ENCODE measurements around the gene TJP1. TPM values are rescaled to one million over a fixed set of nuclear protein-coding genes. Genes with fewer than 3 reads are reported as not detected.
"Not testable (repeated sequence)": the region's sequence is repeated elsewhere in the genome, so short reads cannot be mapped to it uniquely, and the experiment has no call there.

TJP1 gene
- total RNA-seq, 4 donors from 2014 or later, result 100 to 115 (median 103) TPM

GRCh38 chr15:29668120-29668602 is 154.1 kb downstream of the TJP1 start:
- no peak overlapping the region for H3K27ac ChIP-seq
- 43% methylated on average over 11 to 15 of the region's 15 CpGs for WGBS, 2 donors (ENCODE audit: low coverage in 1 of 2)
- peak; percentile 70 for ATAC-seq

GRCh38 chr15:29666241-29666640 is 156.0 kb downstream of the TJP1 start:
- Histone ChIP-seq H3K4me1 (no peaks in the 10 kb centered on the region), H3K36me3 (no peaks in the 10 kb centered on the region), H3K27me3 (no peaks in the 10 kb centered on the region), H3K9me3 (no peaks in the 10 kb centered on the region), H3K4me3 (no peak overlapping the region), H3K27ac (no peak overlapping the region)
- no peak for TF ChIP-seq POLR2AphosphoS5 (IDR thresholded peaks at IDR 0.05)
- no peak for TF ChIP-seq CTCF (IDR thresholded peaks at IDR 0.05)
- no peak for TF ChIP-seq EP300 (IDR thresholded peaks at IDR 0.05)
- no peak for TF ChIP-seq POLR2A (IDR thresholded peaks at IDR 0.05)
- WGBS, 2 donors (ENCODE audit: low coverage in 1 of 2), result 90 to 100% methylated on average over 2 of the region's 3 CpGs
- no peak for ATAC-seq

More at GRCh38 chr15:29668120-29668602, 154.1 kb downstream of the TJP1 start:
- Histone ChIP-seq H3K4me1 (no peaks in the 10 kb centered on the region), H3K4me3 (no peak overlapping the region), H3K9me3 (no peaks in the 10 kb centered on the region), H3K36me3 (no peaks in the 10 kb centered on the region), H3K27me3 (peaks cover 5% of the 10 kb centered on the region)
- TF ChIP-seq POLR2AphosphoS5 (IDR thresholded peaks at IDR 0.05) (no peak), CTCF (IDR thresholded peaks at IDR 0.05) (peak in 3 of 4 experiments; percentile 46 to 59 (median 48)), POLR2A (IDR thresholded peaks at IDR 0.05) (no peak), EP300 (IDR thresholded peaks at IDR 0.05) (no peak)

GRCh38 chr15:29665444-29666003 is 156.7 kb downstream of the TJP1 start:
- TF ChIP-seq POLR2AphosphoS5 (IDR thresholded peaks at IDR 0.05), result no peak
- no peak for TF ChIP-seq POLR2A (IDR thresholded peaks at IDR 0.05)
- no peak for TF ChIP-seq EP300 (IDR thresholded peaks at IDR 0.05)
- TF ChIP-seq CTCF (IDR thresholded peaks at IDR 0.05), result no peak
- Histone ChIP-seq H3K27me3 (no peaks in the 10 kb centered on the region), H3K36me3 (no peaks in the 10 kb centered on the region), H3K4me1 (no peaks in the 10 kb centered on the region), H3K4me3 (no peak overlapping the region), H3K27ac (no peak overlapping the region), H3K9me3 (no peaks in the 10 kb centered on the region)
- 47 to 57% methylated on average over 9 to 11 of the region's 13 CpGs for WGBS, 2 donors (ENCODE audit: low coverage in 1 of 2)
- no peak for ATAC-seq

GRCh38 chr15:29664406-29664805 is 157.9 kb downstream of the TJP1 start:
- ATAC-seq, result no peak
- WGBS, 2 donors (ENCODE audit: low coverage in 1 of 2), result 82 to 91% methylated on average over 2 to 4 of the region's 13 CpGs
- TF ChIP-seq CTCF (IDR thresholded peaks at IDR 0.05) (no peak), POLR2AphosphoS5 (IDR thresholded peaks at IDR 0.05) (no peak), POLR2A (IDR thresholded peaks at IDR 0.05) (no peak), EP300 (IDR thresholded peaks at IDR 0.05) (no peak)

GRCh38 chr15:29657476-29657817 is 164.8 kb downstream of the TJP1 start:
- H3K4me1 ChIP-seq, ATAC-seq, H3K27ac ChIP-seq, H3K36me3 ChIP-seq, H3K27me3 ChIP-seq, H3K4me3 ChIP-seq: not testable (repeated sequence)
- peaks cover 0 to 12% (median 0%) of the 10 kb centered on the region in 3 donors for H3K9me3 ChIP-seq
- 83 to 93% methylated on average over 4 to 5 of the region's 6 CpGs for WGBS, 2 donors (ENCODE audit: low coverage in 1 of 2)

More at GRCh38 chr15:29664406-29664805, 157.9 kb downstream of the TJP1 start:
- Histone ChIP-seq H3K27ac (no peak overlapping the region), H3K4me1 (no peaks in the 10 kb centered on the region), H3K36me3 (no peaks in the 10 kb centered on the region), H3K27me3 (no peaks in the 10 kb centered on the region), H3K9me3 (no peaks in the 10 kb centered on the region), H3K4me3 (no peak overlapping the region)

Measured in gastroesophageal sphincter (tissue), 4 donors.